Upper lobe of left lung (tissue), 4 donors: ENCODE results near the gene KRT1.

Experiments used
- EP300 ChIP-seq, 4 donors: sonication (generic); formaldehyde crosslinking; IDR thresholded peaks; one replicate each; pipeline ENCODE4 v1.5.1; 2017; ENCODE audit warnings: antibody characterized with exemption in 4 of 4, control low read depth in 2 of 4
- POLR2A ChIP-seq, 4 donors: fragments of 450-650 bp; IDR thresholded peaks; one replicate each; pipeline ENCODE4 v1.5.1; 2016 to 2017; ENCODE audit warnings: antibody characterized with exemption in 4 of 4, mild to moderate bottlenecking in 2 of 4
- POLR2AphosphoS5 ChIP-seq, 2 donors: sonication (generic); formaldehyde crosslinking; IDR thresholded peaks; one replicate each; pipeline ENCODE4 v1.5.1; 2017; ENCODE audit warnings: antibody characterized with exemption in 2 of 2
- TF ChIP-seq, protein P1 (sequence below), 6 experiments: fragments of 450-650 bp in 4 of 6; fragments of 200-600 bp in 2 of 6; sonication (generic) in 2 of 6; IDR thresholded peaks; one replicate each; pipeline ENCODE4 v1.5.1; 2016 to 2019; ENCODE audit warnings: antibody characterized with exemption in 6 of 6

DNA sequence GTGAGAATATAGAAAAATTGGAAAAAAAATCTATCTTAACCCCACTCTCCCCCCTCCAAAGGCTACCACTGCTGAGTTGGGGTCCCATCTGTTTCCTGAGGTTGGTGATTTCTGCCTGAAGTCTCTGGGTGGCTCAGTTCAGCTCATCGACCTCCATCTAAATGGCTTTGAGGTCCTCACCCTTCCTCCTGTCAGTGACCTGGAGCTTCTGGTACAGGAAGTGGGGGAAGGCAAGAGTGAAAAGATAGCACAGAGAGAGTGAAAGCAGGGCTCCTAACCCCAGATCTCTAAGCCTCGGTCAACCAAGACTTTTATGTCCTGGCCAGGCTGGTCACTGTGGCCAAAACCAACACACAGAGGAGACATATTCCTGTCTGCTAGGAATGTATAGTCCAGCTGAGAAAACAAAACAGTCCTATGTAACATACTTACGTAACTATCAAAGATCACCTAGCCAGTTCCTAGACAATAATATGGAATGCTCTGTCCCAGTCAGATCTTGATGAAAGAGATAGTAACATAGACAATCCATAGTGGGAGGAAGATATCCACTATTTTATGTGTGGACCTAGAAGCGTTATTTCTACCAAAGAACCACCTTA lies 49.5 kb downstream of the KRT1 start:
- TF ChIP-seq POLR2A (IDR thresholded peaks at IDR 0.05): no peak
- TF ChIP-seq POLR2AphosphoS5 (IDR thresholded peaks at IDR 0.05): no peak
- TF ChIP-seq, protein P1, sequence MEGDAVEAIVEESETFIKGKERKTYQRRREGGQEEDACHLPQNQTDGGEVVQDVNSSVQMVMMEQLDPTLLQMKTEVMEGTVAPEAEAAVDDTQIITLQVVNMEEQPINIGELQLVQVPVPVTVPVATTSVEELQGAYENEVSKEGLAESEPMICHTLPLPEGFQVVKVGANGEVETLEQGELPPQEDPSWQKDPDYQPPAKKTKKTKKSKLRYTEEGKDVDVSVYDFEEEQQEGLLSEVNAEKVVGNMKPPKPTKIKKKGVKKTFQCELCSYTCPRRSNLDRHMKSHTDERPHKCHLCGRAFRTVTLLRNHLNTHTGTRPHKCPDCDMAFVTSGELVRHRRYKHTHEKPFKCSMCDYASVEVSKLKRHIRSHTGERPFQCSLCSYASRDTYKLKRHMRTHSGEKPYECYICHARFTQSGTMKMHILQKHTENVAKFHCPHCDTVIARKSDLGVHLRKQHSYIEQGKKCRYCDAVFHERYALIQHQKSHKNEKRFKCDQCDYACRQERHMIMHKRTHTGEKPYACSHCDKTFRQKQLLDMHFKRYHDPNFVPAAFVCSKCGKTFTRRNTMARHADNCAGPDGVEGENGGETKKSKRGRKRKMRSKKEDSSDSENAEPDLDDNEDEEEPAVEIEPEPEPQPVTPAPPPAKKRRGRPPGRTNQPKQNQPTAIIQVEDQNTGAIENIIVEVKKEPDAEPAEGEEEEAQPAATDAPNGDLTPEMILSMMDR (IDR thresholded peaks at IDR 0.05): no peak
- TF ChIP-seq EP300 (IDR thresholded peaks at IDR 0.05): no peak
